KOPT-K1 (cell line): Measurements from ENCODE around the gene KIAA1191.
A peak's percentile ranks its signal among the peaks of the same experiment; 100 is the strongest.

Experiments
- H3K27ac ChIP-seq: fragments of 200-600 bp; sonication (generic); 2 replicates; pipeline ENCODE4 v1.5.1; 2016; ENCODE audit warnings: antibody characterized with exemption, mild to moderate bottlenecking, low read depth, low read length; ENCODE audit not compliant: poor library complexity, severe bottlenecking
- H3K36me3 ChIP-seq: fragments of 200-600 bp; sonication (generic); 2 replicates; pipeline ENCODE4 v1.5.1; 2017; ENCODE audit warnings: antibody characterized with exemption, mild to moderate bottlenecking, low read length, moderate library complexity; ENCODE audit not compliant: insufficient read depth
- H3K9me3 ChIP-seq: fragments of 200-600 bp; sonication (generic); 2 replicates; pipeline ENCODE4 v1.5.1; 2017; ENCODE audit warnings: antibody characterized with exemption, low read length, mild to moderate bottlenecking; ENCODE audit not compliant: insufficient read depth, poor library complexity, severe bottlenecking

KIAA1191 gene

DNA sequence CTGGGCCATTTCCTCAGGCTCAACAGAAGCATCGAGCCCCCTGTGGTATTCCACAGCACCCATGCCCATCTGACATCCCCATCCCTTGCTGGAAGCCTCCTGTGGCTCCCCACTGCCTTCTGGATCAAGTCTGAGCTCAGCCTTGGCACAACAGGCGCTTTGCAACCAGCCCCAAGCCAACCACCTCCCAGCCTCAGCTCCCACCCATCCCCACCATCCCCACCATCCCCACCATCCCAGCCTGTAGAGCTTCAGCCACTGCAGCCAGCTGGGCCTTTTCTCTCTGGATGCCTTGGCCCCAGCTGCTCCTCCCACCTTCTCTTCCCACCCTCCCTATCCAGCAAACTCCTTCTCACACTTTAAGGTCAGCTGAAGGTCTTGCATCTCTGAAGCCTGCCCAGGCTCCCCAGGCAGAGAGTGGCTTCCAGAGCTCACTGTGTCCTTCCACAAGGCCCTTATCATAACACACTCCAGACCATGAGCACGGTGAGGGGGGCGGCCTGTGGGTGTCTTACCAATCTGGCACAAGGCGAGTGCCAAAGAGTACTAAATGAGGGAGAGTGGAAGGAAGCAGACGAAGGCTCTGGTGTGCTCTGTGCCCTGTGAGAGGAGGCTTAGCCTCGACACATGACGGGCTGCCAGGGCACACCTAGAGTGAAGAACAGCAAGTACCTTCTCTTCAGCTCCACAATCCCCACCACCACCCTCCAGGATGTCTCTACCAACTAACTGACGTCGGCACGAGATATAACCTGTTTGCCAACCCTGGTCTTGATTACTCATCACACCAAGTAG, 33.5 kb upstream of the KIAA1191 start:
- H3K36me3 ChIP-seq, result peaks cover 49% of the 10 kb centered on the region
- H3K27ac ChIP-seq, result no peak overlapping the region
- H3K9me3 ChIP-seq, result no peaks in the 10 kb centered on the region

DNA sequence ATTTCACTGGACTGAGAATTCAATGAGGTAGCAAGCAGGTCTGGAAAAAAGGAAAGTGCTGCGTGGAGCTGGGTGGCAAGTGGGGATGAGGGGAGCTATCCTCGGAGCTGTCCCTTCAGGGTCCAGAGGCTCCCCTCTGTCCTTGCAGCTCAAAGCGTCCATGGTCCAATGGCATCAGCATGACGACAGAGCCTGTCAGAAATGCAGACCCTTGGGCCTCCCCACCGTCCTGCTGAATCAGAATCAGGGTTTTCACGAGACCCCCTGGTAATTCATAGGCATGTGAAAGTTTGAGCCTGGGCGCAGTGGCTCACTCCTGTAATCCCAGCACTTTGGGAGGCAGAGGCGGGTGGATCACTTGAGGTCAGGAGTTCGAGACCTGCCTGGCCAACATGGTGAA, 32.5 kb upstream of the KIAA1191 start:
- peaks cover 49% of the 10 kb centered on the region for H3K36me3 ChIP-seq

DNA sequence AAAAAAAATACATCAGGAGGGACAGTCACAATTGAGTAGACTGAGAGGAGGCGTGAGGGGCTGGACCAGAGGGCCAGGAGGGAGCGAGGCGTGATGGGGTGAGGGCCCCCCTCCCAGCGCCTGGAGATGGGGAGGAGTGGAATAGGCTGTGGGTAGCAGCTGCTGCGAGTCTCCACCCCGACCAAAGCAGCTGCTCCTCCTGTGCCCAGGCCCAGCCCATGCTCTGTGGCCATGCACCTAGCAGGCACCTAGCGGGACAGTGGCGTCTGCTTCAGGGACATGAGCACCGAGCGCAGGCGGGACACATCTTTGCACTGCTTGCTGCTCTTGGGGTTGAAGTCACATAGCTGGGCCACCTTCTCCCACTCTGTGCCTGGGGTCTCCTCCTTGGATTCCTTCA, 31.0 kb upstream of the KIAA1191 start:
- Histone ChIP-seq H3K9me3 (no peaks in the 10 kb centered on the region), H3K27ac (no peak overlapping the region), H3K36me3 (peaks cover 49% of the 10 kb centered on the region)

More for the DNA sequence above, 32.5 kb upstream of the KIAA1191 start:
- Histone ChIP-seq H3K27ac (no peak overlapping the region), H3K9me3 (no peaks in the 10 kb centered on the region)

DNA sequence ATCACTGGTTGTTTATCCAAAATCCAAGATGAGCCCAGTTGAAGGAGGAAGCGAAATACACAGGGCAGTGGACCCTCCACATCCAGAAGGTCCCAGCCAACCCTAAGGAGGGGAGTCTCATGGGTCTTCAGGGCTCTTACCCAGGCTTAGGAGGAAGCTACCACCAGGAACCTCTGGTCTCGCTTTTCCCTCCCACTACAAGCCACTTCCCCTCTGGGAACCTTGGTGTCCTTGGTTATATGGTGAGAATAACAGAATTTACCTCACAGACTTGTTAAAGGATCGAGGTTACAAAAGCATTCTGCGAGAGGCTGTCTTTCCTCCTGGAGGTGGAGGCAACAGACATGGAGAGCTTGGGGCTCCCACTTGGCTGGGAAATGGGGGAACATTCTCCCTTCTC, 30.4 kb upstream of the KIAA1191 start:
- Histone ChIP-seq H3K27ac (no peak overlapping the region), H3K36me3 (peaks cover 51% of the 10 kb centered on the region), H3K9me3 (no peaks in the 10 kb centered on the region)

DNA sequence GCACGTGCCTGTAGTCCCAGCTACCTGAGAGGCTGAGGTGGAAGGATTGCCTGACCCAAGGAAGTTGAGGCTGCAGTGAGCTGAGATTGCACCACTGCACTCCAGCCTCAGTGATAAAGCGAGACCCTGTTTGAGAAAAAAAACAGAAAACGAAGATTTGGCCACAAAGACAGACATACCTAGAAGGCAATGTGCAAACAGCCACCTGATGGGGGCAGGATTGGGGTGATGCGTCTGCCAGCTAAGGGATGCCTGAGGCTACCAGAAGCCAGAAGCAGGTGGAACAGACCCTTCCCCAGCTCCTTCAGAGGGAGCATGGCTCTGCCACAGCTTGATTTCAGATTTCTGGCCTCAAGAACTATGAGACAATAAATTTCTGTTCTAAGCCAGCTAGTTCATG, 29.9 kb upstream of the KIAA1191 start:
- no peak overlapping the region for H3K27ac ChIP-seq
- H3K9me3 ChIP-seq, result no peaks in the 10 kb centered on the region
- H3K36me3 ChIP-seq, result peaks cover 56% of the 10 kb centered on the region

DNA sequence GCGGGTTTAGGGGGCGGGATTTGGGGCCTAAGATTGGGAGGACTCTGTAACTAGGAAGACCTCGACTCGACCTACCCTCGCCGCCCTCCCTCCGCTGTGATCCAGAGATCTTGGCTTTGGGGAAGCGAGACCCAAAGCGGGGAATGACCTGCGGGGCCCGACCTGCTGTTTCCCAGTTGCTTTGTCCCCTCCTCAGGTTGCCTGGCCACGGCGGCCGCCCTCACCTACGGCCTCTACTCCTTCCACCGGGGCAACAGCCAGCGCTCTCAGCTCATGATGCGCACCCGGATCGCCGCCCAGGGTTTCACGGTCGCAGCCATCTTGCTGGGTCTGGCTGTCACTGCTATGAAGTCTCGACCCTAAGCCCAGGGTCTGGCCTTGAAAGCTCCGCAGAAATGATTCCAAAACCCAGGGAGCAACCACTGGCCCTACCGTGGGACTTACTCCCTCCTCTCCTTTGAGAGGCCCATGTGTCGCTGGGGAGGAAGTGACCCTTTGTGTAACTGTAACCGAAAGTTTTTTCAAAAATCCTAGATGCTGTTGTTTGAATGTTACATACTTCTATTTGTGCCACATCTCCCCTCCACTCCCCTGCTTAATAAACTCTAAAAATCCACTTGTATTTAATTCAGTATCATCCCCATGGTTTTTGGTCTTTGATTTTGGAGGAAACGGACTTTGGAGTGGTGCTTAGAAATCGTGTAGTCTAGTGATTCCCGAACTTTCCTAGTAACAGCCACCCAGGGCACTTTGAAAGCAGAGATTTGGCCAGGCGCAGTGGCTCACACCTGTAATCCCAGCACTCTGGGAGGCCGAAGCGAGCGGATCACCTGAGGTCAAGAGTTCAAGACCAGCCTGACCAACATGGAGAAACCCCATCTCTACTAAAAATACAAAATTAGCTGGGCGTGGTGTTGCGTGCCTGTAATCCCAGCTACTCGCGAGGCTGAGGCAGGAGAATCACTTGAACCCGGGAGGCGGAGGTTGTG, 27.9 kb upstream of the KIAA1191 start:
- H3K27ac ChIP-seq, result peak overlapping the region; percentile 93

DNA sequence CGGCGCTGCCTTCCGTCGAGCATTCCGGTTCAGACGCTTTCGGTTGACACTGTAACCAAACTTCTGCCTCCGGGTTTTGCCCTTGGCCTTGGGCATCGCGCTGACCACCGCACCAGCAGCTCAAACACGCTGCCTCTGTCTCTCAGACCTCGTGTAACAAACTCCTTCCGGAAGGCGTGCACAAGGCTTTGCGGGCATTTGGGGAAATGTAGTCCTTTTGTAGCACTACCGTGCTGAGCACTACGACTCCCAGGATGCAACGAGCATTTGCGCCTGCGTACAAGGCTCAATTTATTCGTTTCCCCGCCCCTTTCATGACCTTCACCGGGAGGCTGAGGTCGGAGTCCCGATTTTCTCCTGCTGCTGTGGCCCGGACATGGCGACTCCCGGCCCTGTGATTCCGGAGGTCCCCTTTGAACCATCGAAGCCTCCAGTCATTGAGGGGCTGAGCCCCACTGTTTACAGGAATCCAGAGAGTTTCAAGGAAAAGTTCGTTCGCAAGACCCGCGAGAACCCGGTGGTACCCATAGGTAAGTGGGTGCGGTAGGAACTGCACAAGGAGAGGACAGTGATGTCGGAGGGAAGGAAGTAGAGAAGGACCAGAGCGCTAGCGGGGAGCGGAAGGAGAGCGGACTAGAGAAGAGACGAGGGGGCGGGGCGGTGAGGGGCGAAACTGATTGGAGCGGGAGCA, 27.0 kb upstream of the KIAA1191 start, which contains the start of the genes HIGD2A and NOP16:
HIGD2A (plus strand) TSS at position 308 of the 691 bp plus-strand sequence; CDS start at position 377, 69 bp downstream.
NOP16 (minus strand) TSS at position 155 of the 691 bp plus-strand sequence; CDS start at position 96, 59 bp downstream.
- Histone ChIP-seq H3K27ac (peak within 1 kb of the TSS; percentile 93), H3K36me3 (peaks cover 72% of the 10 kb centered on the region)

More for the DNA sequence above, 27.9 kb upstream of the KIAA1191 start:
- peaks cover 69% of the 10 kb centered on the region for H3K36me3 ChIP-seq
- H3K9me3 ChIP-seq, result no peaks in the 10 kb centered on the region

DNA sequence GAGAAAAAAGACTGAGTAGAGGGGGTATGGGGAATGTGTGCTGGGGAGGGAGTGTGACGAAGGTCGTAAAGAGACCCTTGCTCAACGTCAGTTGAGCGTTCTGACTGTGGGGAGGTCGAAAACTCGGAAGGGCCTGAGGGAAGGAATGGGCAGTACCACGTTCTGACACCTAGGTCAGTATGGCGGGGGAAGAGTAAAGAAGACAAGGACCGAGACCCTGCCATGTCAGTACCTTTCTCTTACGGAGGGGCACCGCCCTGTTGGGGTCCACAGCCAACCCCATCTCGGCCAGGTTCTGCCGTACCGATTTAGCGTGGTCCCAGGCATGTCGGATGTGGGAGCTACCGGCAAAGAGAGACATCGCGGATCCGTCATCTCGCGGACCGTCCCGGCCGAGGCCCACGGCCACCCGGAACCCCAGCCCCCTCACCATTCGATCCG, 26.5 kb upstream of the KIAA1191 start:
- peaks cover 72% of the 10 kb centered on the region for H3K36me3 ChIP-seq
- peak overlapping the region; percentile 93 for H3K27ac ChIP-seq
- no peaks in the 10 kb centered on the region for H3K9me3 ChIP-seq

More for the DNA sequence above, 27.0 kb upstream of the KIAA1191 start, which contains the start of the genes HIGD2A and NOP16:
- H3K9me3 ChIP-seq, result no peaks in the 10 kb centered on the region

DNA sequence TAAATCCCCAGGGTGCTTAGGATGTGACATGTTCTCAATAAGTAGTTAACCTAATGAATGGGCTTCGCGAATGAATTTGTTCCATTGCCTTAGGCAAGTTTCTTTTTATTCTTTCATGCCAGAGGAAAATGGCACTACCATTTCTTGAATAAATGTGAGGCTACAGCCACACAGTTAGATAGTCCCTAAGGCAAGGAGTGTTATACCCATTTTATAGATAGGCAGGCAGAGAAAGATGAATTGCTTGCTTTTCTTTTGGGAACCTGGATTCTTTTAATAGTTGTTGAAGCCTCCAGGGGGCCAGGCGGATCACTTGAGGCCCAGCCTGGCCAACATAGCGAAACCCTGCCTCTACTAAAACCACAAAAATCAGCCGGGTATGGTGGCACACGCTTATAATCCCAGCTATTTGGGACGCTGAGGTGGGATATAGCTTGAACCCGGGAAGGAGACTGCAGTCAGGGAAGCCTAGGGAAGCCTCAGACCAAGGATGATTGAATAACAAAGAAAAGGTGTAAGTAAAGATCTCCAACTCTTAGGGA, 25.9 kb upstream of the KIAA1191 start:
- no peaks in the 10 kb centered on the region for H3K9me3 ChIP-seq
- H3K36me3 ChIP-seq, result peaks cover 72% of the 10 kb centered on the region
- peak overlapping the region; percentile 93 for H3K27ac ChIP-seq

DNA sequence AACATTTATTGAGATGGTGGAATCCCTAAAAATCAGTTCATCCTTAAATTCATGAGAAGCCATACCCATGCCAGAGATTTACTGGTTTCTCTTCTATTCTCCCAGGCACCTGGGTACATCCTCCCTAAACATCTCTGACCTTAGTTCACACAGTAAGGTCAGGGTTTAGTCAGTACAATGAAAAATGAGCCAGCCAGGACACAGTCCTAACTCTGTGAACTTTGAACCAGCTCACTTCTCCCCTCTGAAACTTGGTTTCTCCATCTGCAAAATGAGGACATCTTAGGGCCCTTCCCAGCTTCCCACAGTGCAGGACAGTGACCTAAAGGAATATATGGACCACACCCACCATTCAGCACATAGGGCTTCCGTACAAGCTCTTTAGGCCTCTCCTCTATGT, 24.9 kb upstream of the KIAA1191 start:
- Histone ChIP-seq H3K27ac (no peak overlapping the region), H3K36me3 (peaks cover 72% of the 10 kb centered on the region), H3K9me3 (no peaks in the 10 kb centered on the region)

DNA sequence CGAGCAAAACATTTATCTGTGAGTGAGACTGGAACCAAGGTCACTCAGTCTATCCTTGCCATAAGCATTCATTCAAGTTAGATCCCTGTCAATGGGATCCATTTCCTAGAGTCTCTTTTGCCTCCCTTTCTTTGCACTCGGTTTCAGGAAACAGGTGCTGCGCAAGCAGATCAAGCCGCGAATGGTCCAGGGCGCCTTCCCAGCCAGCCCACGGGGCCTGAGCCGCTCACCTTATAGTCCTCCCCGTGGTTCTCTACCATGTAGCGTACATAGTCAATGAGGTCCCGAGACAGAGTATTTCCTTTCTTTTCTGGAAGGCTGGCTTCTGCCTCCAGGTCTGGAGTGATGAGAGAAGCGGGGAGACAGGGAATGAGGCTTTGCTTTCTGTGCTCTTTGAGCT, 23.4 kb upstream of the KIAA1191 start:
- H3K27ac ChIP-seq, result no peak overlapping the region
- H3K9me3 ChIP-seq, result no peaks in the 10 kb centered on the region
- peaks cover 73% of the 10 kb centered on the region for H3K36me3 ChIP-seq

DNA sequence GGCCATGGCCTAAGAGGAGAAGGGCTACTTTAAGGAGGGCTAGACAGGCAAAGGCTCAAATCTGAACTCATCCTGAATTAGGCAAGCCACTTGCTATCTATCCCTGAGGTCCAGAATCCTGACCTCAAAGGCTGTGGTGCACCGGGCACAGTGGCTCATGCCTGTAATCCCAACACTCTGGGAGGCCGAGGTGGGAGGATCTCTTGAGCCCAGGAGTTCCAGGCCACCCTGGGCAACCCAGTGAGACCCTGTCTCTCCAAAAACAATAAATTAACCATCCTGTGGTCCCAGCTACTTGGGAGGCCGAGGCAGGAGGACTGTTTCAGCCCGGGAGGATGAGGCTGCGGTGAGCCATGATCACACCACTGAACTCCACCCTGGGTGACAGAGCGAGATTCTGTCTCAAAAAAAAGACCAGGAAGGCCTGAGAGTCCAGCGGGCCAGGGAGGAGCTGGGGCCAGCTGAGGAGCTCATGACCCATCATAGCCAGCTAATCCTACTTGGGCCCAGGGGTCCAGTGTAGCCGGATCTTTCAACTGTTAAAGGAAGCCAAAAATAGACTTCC, 22.9 kb upstream of the KIAA1191 start:
- Histone ChIP-seq H3K9me3 (no peaks in the 10 kb centered on the region), H3K36me3 (peaks cover 75% of the 10 kb centered on the region), H3K27ac (no peak overlapping the region)

DNA sequence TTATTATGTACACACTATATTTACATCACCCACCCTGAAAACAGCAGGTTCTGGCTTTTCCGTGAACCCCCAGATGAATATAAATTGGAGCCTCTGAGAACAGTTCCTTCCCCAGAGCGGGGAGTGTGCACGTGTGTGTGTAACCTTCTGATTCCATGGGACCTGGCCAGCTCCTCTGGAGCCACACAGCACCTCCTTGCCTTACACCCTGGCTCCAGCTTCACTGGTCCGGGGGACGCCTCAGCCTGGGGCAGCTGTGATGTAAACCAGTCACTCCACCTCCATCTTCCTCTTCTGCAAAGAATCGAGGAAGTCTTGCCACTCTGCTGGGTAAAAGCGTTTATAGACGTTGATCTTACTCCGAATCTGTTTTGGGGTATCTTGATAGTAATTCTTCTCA, 22.4 kb upstream of the KIAA1191 start:
- Histone ChIP-seq H3K9me3 (no peaks in the 10 kb centered on the region), H3K36me3 (peaks cover 75% of the 10 kb centered on the region), H3K27ac (no peak overlapping the region)
